Measurements from ENCODE around the gene CCDC57. TPM values are rescaled to one million over a fixed set of nuclear protein-coding genes. Genes with fewer than 3 reads are reported as not detected.

CCDC57 gene
- total and polyA plus RNA-seq, 2 of the 8 experiments (the other 6 are each of a cell fraction or from before 2014, with no cell fraction given), result 8.4 to 12.9 TPM

GRCh38 chr17:82101301-82101715, 111.3 kb downstream of the CCDC57 start:
- Histone ChIP-seq H3K18ac (ENCODE audit: extremely low read depth, low read length) (no peak overlapping the region), H3K23ac (ENCODE audit: insufficient read length) (no peak overlapping the region), H3K9ac (replicated peaks in 1 of 4; ENCODE audit: extremely low read depth in 1 of 4, low read depth in 3 of 4, low read length in 3 of 4) (no peak overlapping the region), H4K20me1 (replicated peaks in 1 of 2; ENCODE audit: control insufficient read depth in 1 of 2, insufficient read depth in 2 of 2, low read length in 2 of 2) (peaks cover 0 to 8% of the 10 kb centered on the region in 2 experiments), H3K4me1 (replicated peaks in 1 of 4; ENCODE audit: control insufficient read depth in 3 of 4, insufficient read depth in 4 of 4, low read length in 3 of 4) (peaks cover 0 to 63% (median 52%) of the 10 kb centered on the region in 4 experiments; a peak in 6 of 7 replicates), H3K27me3 (replicated peaks in 1 of 4; ENCODE audit: control insufficient read depth in 3 of 4, extremely low read depth in 1 of 4, insufficient read depth in 3 of 4, low read length in 3 of 4) (no peaks in the 10 kb centered on the region), H4K5ac (ENCODE audit: insufficient read length, low read depth, low read length) (no peak overlapping the region), H2BK5ac (ENCODE audit: low read depth, low read length) (peak overlapping the region; percentile 58; the same call in 1 of the 2 replicates), H3K4me3 (ENCODE audit: extremely low read depth in 1 of 4, insufficient read depth in 2 of 4, low read depth in 3 of 4, low read length in 4 of 4) (no peak overlapping the region), H2BK12ac (ENCODE audit: low read depth, low read length) (no peak overlapping the region), H3K14ac (ENCODE audit: insufficient read length) (no peak overlapping the region), H2BK120ac (replicated peaks; ENCODE audit: low read depth, low read length) (no peak overlapping the region), H3K9me3 (ENCODE audit: insufficient read depth in 2 of 2, low read depth in 1 of 2, low read length in 1 of 2) (no peaks in the 10 kb centered on the region), H3K4me2 (ENCODE audit: insufficient read depth in 1 of 2, low read depth in 2 of 2, low read length in 2 of 2) (no peak overlapping the region), H3K79me1 (ENCODE audit: low read depth, low read length) (peaks cover 4% of the 10 kb centered on the region), H3K23me2 (ENCODE audit: low read depth, low read length) (peaks cover 14% of the 10 kb centered on the region; the same call in 1 of the 2 replicates), H3K79me2 (ENCODE audit: control insufficient read depth in 1 of 2, insufficient read depth in 2 of 2, low read length in 2 of 2) (peaks cover 12 to 23% of the 10 kb centered on the region in 2 experiments; a peak in 3 of 4 replicates), H2AFZ (ENCODE audit: low read length) (no peak overlapping the region), H2BK15ac (ENCODE audit: low read length) (no peak overlapping the region; the same call in 1 of the 2 replicates), H3K4ac (replicated peaks; ENCODE audit: insufficient read length, low read depth, low read length) (peak overlapping the region; percentile 74), H3K36me3 (ENCODE audit: control insufficient read depth in 2 of 4, insufficient read depth in 4 of 4, low read length in 3 of 4) (peaks cover 0 to 1% (median under 1%) of the 10 kb centered on the region in 4 experiments; a peak in 2 of 8 replicates), H4K8ac (ENCODE audit: extremely low read depth, insufficient read depth, low read length) (peak overlapping the region; percentile 22; the same call in 1 of the 2 replicates), H3K56ac (replicated peaks; ENCODE audit: insufficient read length, low read depth, low read length) (no peak overlapping the region), H2BK20ac (ENCODE audit: low read length) (no peak overlapping the region), H3K27ac (ENCODE audit: low read depth, low read length) (no peak overlapping the region), H4K91ac (replicated peaks; ENCODE audit: insufficient read length, low read length) (no peak overlapping the region), H2AK5ac (ENCODE audit: low read depth, low read length) (peak overlapping the region; percentile 7; the same call in 1 of the 2 replicates)
- ChIA-PET POLR2A (ENCODE audit: partially characterized antibody) (interaction anchor here (0.9 to 1.9 kb wide), 7 partner anchors 9 to 81 kb away, joined by 3 to 6 read pairs (median 4); no protein-coding TSS in a partner anchor), CTCF (ENCODE audit: partially characterized antibody) (interaction anchor here (0.7 to 6.5 kb wide), 4 partner anchors 16 to 57 kb away, joined by 3 to 61 read pairs (median 8); no protein-coding TSS in a partner anchor)
- 85% methylated on average over 10 of the region's 10 CpGs; no CpG with 5 or more reads in 1 of the 2 experiments for WGBS, 2 experiments (ENCODE audit: extremely low coverage in 1 of 2, insufficient coverage in 1 of 2, insufficient read length in 1 of 2, insufficient replicate concordance in 2 of 2, low coverage in 1 of 2, low lambda C conversion rate in 2 of 2, missing lambda C conversion rate in 1 of 2)
- no peak for FAIRE-seq
- no peak for DNase-seq (ENCODE audit: low read depth in 1 of 2, low spot score in 2 of 2)
- TF ChIP-seq POLR2AphosphoS5 (IDR thresholded peaks at IDR 0.05; ENCODE audit: low read depth, low read length) (no peak), BACH1 (IDR thresholded peaks at IDR 0.05; ENCODE audit: low read length) (no peak)
